Urinary bladder (tissue), 4 donors: Measurements from ENCODE around the gene GSTA5. TPM values are rescaled to one million over a fixed set of nuclear protein-coding genes. Genes with fewer than 3 reads are reported as not detected.
"Not testable (repeated sequence)": the region's sequence is repeated elsewhere in the genome, so short reads cannot be mapped to it uniquely, and the experiment has no call there.

Source experiments
- DNase-seq: peaks from one replicate; pipeline ENCODE4 v3.0.0-alpha.2; 2015; ENCODE audit errors: extremely low spot score
- H3K27ac ChIP-seq: one replicate; pipeline ENCODE4 v1.5.1; 2013; ENCODE audit warnings: low read depth, mild to moderate bottlenecking, moderate library complexity
- H3K36me3 ChIP-seq: one replicate; pipeline ENCODE4 v1.6.1; 2013; ENCODE audit warnings: mild to moderate bottlenecking, moderate library complexity; ENCODE audit not compliant: insufficient read depth
- H3K4me1 ChIP-seq: one replicate; pipeline ENCODE4 v1.6.1; 2013; ENCODE audit warnings: mild to moderate bottlenecking, moderate library complexity; ENCODE audit not compliant: insufficient read depth
- H3K4me3 ChIP-seq: one replicate; pipeline ENCODE4 v1.5.1; 2013; ENCODE audit warnings: low read depth, low read length
- WGBS: extraction: QIAGEN DNeasy Blood & Tissue Kit; methylation state at CpG from one replicate; pipeline ENCODE4 v1.1.7; 2013; 5-methylcytosine and 5-hydroxymethylcytosine counted together
- polyA plus RNA-seq: library from polyadenylated mRNA; stranded (reverse); fragments of 200-250 nt; gene quantifications from one replicate; pipeline ENCODE4 v1.2.3, GENCODE V29; 2013
- total RNA-seq: library from RNA; depleted of rRNA; stranded (reverse); fragments of >200 nt; gene quantifications from one replicate; pipeline ENCODE4 v1.2.3, GENCODE V29; 2014
- donor health status: healthy with polysubstance abuse.
- donor health status: healthy.

The GSTA5 gene
- total and polyA plus RNA-seq, 2 donors: not detected

- not testable (repeated sequence) for H3K4me1 ChIP-seq, H3K36me3 ChIP-seq, H3K27ac ChIP-seq, H3K4me3 ChIP-seq, DNase-seq
- WGBS: 76% methylated on average over 4 of the region's 4 CpGs
Measured at GRCh38 chr6:52825900-52826459, 14.6 kb downstream of the GSTA5 start.

- H3K4me3 ChIP-seq, DNase-seq, H3K36me3 ChIP-seq, H3K27ac ChIP-seq, H3K4me1 ChIP-seq: not testable (repeated sequence)
- WGBS: 92% methylated on average over 25 of the region's 25 CpGs
Measured at GRCh38 chr6:52825270-52825793, 15.3 kb downstream of the GSTA5 start.

GRCh38 chr6:52821842-52822241, 18.8 kb downstream of the GSTA5 start:
- no peak overlapping the region for H3K4me3 ChIP-seq
- no peak overlapping the region for H3K27ac ChIP-seq
- no peaks in the 10 kb centered on the region for H3K4me1 ChIP-seq
- no peak for DNase-seq
- WGBS: 75% methylated on average over 1 of the region's 1 CpG
- no peaks in the 10 kb centered on the region for H3K36me3 ChIP-seq

- Histone ChIP-seq H3K36me3 (no peaks in the 10 kb centered on the region), H3K4me3 (no peak overlapping the region), H3K4me1 (no peaks in the 10 kb centered on the region), H3K27ac (no peak overlapping the region)
- WGBS: 61% methylated on average over 2 of the region's 2 CpGs
- DNase-seq: no peak
Measured at GRCh38 chr6:52820198-52820597, 20.4 kb downstream of the GSTA5 start.

- WGBS: 41% methylated on average over 15 of the region's 15 CpGs
- DNase-seq: no peak
Measured at GRCh38 chr6:52815167-52816092, 25.2 kb downstream of the GSTA5 start.

GRCh38 chr6:52814545-52814944, 26.1 kb downstream of the GSTA5 start:
- not testable (repeated sequence) for H3K4me1 ChIP-seq, H3K36me3 ChIP-seq
- 93% methylated on average over 3 of the region's 3 CpGs for WGBS

More at GRCh38 chr6:52815167-52816092, 25.2 kb downstream of the GSTA5 start:
- H3K36me3 ChIP-seq: no peaks in the 10 kb centered on the region
- H3K27ac ChIP-seq: no peak overlapping the region
- H3K4me1 ChIP-seq: no peaks in the 10 kb centered on the region
- H3K4me3 ChIP-seq: no peak overlapping the region

GRCh38 chr6:52809777-52810176, 30.8 kb downstream of the GSTA5 start:
- not testable (repeated sequence) for H3K4me1 ChIP-seq, H3K4me3 ChIP-seq, H3K36me3 ChIP-seq, H3K27ac ChIP-seq, DNase-seq
- 70% methylated on average over 4 of the region's 4 CpGs for WGBS

More at GRCh38 chr6:52814545-52814944, 26.1 kb downstream of the GSTA5 start:
- H3K27ac ChIP-seq, DNase-seq, H3K4me3 ChIP-seq: not testable (repeated sequence)

- no peak for DNase-seq
- Histone ChIP-seq H3K36me3 (no peaks in the 10 kb centered on the region), H3K4me1 (no peaks in the 10 kb centered on the region), H3K4me3 (no peak overlapping the region), H3K27ac (no peak overlapping the region)
- 95% methylated on average over 5 of the region's 5 CpGs for WGBS
Measured at GRCh38 chr6:52808660-52809059, 32.0 kb downstream of the GSTA5 start.

GRCh38 chr6:52803668-52804255, 36.9 kb downstream of the GSTA5 start, which contains the start of gene GSTA1:
TSS of gene GSTA1 (minus strand) at chr6:52803816. CDS start at chr6:52799267, 4,549 bp downstream.
- H3K4me1 ChIP-seq, H3K4me3 ChIP-seq, DNase-seq, H3K36me3 ChIP-seq, H3K27ac ChIP-seq: not testable (repeated sequence)
- WGBS: 62% methylated on average over 5 of the region's 5 CpGs

GRCh38 chr6:52802806-52803205, 37.8 kb downstream of the GSTA5 start:
- WGBS: 82% methylated on average over 1 of the region's 1 CpG
- H3K4me3 ChIP-seq: no peak overlapping the region
- no peaks in the 10 kb centered on the region for H3K36me3 ChIP-seq
- H3K27ac ChIP-seq: no peak overlapping the region
- no peak for DNase-seq
- H3K4me1 ChIP-seq: no peaks in the 10 kb centered on the region

GRCh38 chr6:52801188-52801841, 39.3 kb downstream of the GSTA5 start:
- 76% methylated on average over 2 of the region's 2 CpGs for WGBS

GRCh38 chr6:52799272-52799671, 41.3 kb downstream of the GSTA5 start:
- not testable (repeated sequence) for DNase-seq, H3K4me1 ChIP-seq, H3K36me3 ChIP-seq, H3K4me3 ChIP-seq, H3K27ac ChIP-seq
- WGBS: 86% methylated on average over 1 of the region's 1 CpG

More at GRCh38 chr6:52801188-52801841, 39.3 kb downstream of the GSTA5 start:
- H3K4me3 ChIP-seq: no peak overlapping the region
- no peaks in the 10 kb centered on the region for H3K4me1 ChIP-seq
- no peak overlapping the region for H3K27ac ChIP-seq
- no peak for DNase-seq
- H3K36me3 ChIP-seq: no peaks in the 10 kb centered on the region

GRCh38 chr6:52794366-52794765, 46.2 kb downstream of the GSTA5 start:
- H3K27ac ChIP-seq, H3K36me3 ChIP-seq, H3K4me1 ChIP-seq, DNase-seq, H3K4me3 ChIP-seq: not testable (repeated sequence)
- WGBS: 82% methylated on average over 2 of the region's 2 CpGs
